ENCODE data around the gene USP12. TPM values are rescaled to one million over a fixed set of nuclear protein-coding genes. Genes with fewer than 3 reads are reported as not detected.

The USP12 gene
- total RNA-seq, 1 experiment from 2014 or later: 26.1 TPM

DNA sequence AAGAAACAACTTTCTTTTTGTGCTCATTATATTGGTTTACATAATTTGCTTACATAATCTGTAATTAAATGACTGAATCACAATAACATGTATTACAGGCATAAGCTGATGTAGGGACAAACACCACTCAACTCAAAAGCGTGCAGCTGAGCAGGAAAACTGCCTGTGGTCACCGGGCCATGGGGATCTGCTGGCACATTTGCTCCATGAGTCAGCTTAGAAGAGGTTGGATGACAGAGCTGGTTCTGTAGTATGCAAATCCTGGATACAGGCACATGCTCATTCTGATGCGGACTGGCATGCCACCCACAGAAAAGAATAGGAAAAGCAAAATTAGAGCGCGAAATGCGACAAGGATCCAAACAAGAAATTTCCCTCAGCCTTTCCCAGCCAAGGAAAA is 128.6 kb downstream of the USP12 start:
- Mint-ChIP-seq H3K4me1 (peaks cover 29% of the 10 kb centered on the region), H3K27me3 (ENCODE audit: low read depth) (no peaks in the 10 kb centered on the region), H3K27ac (peak overlapping the region; percentile 69), H3K36me3 (no peaks in the 10 kb centered on the region), H3K9me3 (no peaks in the 10 kb centered on the region; the same call in 1 of the 2 replicates), H3K4me3 (no peak overlapping the region)
- ATAC-seq (peak; percentile 42), DNase-seq (ENCODE audit: low spot score) (no peak)
- ChIA-PET CTCF (no interaction called here), POLR2A (no interaction called here)
- no peak for TF ChIP-seq TEAD4 (CRISPR knock-in tag; IDR thresholded peaks at IDR 0.05)
- TF ChIP-seq, protein P1, sequence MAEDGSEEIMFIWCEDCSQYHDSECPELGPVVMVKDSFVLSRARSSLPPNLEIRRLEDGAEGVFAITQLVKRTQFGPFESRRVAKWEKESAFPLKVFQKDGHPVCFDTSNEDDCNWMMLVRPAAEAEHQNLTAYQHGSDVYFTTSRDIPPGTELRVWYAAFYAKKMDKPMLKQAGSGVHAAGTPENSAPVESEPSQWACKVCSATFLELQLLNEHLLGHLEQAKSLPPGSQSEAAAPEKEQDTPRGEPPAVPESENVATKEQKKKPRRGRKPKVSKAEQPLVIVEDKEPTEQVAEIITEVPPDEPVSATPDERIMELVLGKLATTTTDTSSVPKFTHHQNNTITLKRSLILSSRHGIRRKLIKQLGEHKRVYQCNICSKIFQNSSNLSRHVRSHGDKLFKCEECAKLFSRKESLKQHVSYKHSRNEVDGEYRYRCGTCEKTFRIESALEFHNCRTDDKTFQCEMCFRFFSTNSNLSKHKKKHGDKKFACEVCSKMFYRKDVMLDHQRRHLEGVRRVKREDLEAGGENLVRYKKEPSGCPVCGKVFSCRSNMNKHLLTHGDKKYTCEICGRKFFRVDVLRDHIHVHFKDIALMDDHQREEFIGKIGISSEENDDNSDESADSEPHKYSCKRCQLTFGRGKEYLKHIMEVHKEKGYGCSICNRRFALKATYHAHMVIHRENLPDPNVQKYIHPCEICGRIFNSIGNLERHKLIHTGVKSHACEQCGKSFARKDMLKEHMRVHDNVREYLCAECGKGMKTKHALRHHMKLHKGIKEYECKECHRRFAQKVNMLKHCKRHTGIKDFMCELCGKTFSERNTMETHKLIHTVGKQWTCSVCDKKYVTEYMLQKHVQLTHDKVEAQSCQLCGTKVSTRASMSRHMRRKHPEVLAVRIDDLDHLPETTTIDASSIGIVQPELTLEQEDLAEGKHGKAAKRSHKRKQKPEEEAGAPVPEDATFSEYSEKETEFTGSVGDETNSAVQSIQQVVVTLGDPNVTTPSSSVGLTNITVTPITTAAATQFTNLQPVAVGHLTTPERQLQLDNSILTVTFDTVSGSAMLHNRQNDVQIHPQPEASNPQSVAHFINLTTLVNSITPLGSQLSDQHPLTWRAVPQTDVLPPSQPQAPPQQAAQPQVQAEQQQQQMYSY (CRISPR knock-in tag; IDR thresholded peaks at IDR 0.05): peak; percentile 71

DNA sequence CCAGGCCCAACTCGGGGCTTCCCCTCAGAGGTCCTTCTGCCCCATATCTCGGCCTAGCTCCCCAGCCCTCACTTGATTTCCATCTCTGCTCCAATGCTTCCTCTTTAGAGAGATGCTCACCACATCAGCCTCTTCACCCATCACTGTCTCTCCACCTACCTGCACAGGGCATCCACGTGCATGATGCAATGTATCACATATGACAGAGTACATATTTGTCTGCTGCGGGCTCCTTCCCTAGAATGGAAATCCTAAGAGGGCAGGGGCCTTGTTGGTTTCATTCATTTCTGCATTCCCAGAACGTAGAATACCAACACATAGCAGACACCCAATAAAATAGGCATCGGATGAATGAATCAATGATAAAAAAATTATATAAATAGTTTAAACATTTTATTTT is 130.3 kb downstream of the USP12 start:
- ChIA-PET POLR2A (interaction anchor here (0.7 kb wide), 1 partner anchor 110 kb away, joined by 4 read pairs; no protein-coding TSS in a partner anchor), CTCF (interaction anchor here (0.6 kb wide), 1 partner anchor 385 kb away, joined by 4 read pairs; no protein-coding TSS in a partner anchor)
- Mint-ChIP-seq H3K9me3 (no peaks in the 10 kb centered on the region; the same call in 1 of the 2 replicates), H3K27ac (no peak overlapping the region), H3K27me3 (ENCODE audit: low read depth) (peaks cover 2% of the 10 kb centered on the region; the same call in 1 of the 2 replicates), H3K36me3 (no peaks in the 10 kb centered on the region), H3K4me3 (no peak overlapping the region), H3K4me1 (peaks cover 40% of the 10 kb centered on the region)
- ATAC-seq (no peak), DNase-seq (ENCODE audit: low spot score) (no peak)
- no peak for TF ChIP-seq TCF7 (CRISPR knock-in tag; IDR thresholded peaks at IDR 0.05; ENCODE audit: low read depth)
- no peak for TF ChIP-seq EMX1 (CRISPR knock-in tag; IDR thresholded peaks at IDR 0.05)
- TF ChIP-seq RORB (CRISPR knock-in tag; IDR thresholded peaks at IDR 0.05): no peak
- no peak for TF ChIP-seq TEAD1 (CRISPR knock-in tag; IDR thresholded peaks at IDR 0.05)
- TF ChIP-seq FOXP1 (CRISPR knock-in tag; IDR thresholded peaks at IDR 0.05; ENCODE audit: borderline replicate concordance): no peak
- no peak for TF ChIP-seq ZNF671 (CRISPR knock-in tag; IDR thresholded peaks at IDR 0.05)
- no peak for TF ChIP-seq ZNF423 (CRISPR knock-in tag; IDR thresholded peaks at IDR 0.05)
- TF ChIP-seq, protein P2, sequence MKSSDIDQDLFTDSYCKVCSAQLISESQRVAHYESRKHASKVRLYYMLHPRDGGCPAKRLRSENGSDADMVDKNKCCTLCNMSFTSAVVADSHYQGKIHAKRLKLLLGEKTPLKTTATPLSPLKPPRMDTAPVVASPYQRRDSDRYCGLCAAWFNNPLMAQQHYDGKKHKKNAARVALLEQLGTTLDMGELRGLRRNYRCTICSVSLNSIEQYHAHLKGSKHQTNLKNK (CRISPR knock-in tag; IDR thresholded peaks at IDR 0.05): no peak
- TF ChIP-seq SMAD3 (CRISPR knock-in tag; IDR thresholded peaks at IDR 0.05; ENCODE audit: borderline replicate concordance): no peak
- no peak for TF ChIP-seq ATF1 (CRISPR knock-in tag; IDR thresholded peaks at IDR 0.05)
- no peak for TF ChIP-seq MYBL2 (CRISPR knock-in tag; IDR thresholded peaks at IDR 0.05)

DNA sequence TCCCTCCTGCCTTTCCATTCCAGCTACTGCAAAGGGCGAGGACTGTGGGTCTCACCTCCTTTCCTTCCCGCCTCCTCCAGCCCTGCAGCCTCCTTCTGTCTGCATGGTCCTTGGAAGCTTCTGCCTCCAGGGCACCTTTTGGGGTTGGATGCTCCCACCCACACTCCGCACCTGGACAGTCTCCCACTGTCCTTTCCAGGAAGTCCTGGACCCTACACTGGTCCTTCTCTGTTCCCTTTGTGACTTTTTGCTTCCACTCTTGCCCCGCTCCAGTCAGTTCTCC is 130.8 kb downstream of the USP12 start:
- POLR2A ChIA-PET: no interaction called here
- CTCF ChIA-PET: interaction anchor here (1.1 to 1.6 kb wide), 2 partner anchors 14 to 94 kb away, joined by 3 to 6 read pairs; no protein-coding TSS in a partner anchor
- Mint-ChIP-seq H3K4me3 (no peak overlapping the region), H3K27me3 (ENCODE audit: low read depth) (peaks cover 3% of the 10 kb centered on the region), H3K36me3 (no peaks in the 10 kb centered on the region), H3K9me3 (no peaks in the 10 kb centered on the region; the same call in 1 of the 2 replicates), H3K4me1 (peaks cover 46% of the 10 kb centered on the region), H3K27ac (no peak overlapping the region; the same call in 1 of the 2 replicates)
- ATAC-seq (no peak), DNase-seq (ENCODE audit: low spot score) (no peak)
- TF ChIP-seq ZNF219 (CRISPR knock-in tag; IDR thresholded peaks at IDR 0.05; ENCODE audit: borderline replicate concordance) (no peak), NR3C1 (CRISPR knock-in tag; conservative IDR thresholded peaks at IDR 0.05; ENCODE audit: low read depth) (no peak), ZNF121 (CRISPR knock-in tag; IDR thresholded peaks at IDR 0.05) (no peak), ESRRA (CRISPR knock-in tag; IDR thresholded peaks at IDR 0.05; ENCODE audit: borderline replicate concordance) (no peak), CREM (CRISPR knock-in tag; IDR thresholded peaks at IDR 0.05) (no peak), NR1H2 (CRISPR knock-in tag; IDR thresholded peaks at IDR 0.05) (no peak), NFE2L1 (CRISPR knock-in tag; IDR thresholded peaks at IDR 0.05) (no peak), ZNF671 (CRISPR knock-in tag; IDR thresholded peaks at IDR 0.05) (no peak)
- TF ChIP-seq, protein P3, sequence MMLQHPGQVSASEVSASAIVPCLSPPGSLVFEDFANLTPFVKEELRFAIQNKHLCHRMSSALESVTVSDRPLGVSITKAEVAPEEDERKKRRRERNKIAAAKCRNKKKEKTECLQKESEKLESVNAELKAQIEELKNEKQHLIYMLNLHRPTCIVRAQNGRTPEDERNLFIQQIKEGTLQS (CRISPR knock-in tag; conservative IDR thresholded peaks at IDR 0.05): no peak
- TF ChIP-seq, protein P4, sequence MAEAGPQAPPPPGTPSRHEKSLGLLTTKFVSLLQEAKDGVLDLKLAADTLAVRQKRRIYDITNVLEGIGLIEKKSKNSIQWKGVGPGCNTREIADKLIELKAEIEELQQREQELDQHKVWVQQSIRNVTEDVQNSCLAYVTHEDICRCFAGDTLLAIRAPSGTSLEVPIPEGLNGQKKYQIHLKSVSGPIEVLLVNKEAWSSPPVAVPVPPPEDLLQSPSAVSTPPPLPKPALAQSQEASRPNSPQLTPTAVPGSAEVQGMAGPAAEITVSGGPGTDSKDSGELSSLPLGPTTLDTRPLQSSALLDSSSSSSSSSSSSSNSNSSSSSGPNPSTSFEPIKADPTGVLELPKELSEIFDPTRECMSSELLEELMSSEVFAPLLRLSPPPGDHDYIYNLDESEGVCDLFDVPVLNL (CRISPR knock-in tag; IDR thresholded peaks at IDR 0.05; ENCODE audit: borderline replicate concordance, low read depth): no peak
- TF ChIP-seq, protein P1 (CRISPR knock-in tag; IDR thresholded peaks at IDR 0.05): no peak
- TF ChIP-seq, protein P5, sequence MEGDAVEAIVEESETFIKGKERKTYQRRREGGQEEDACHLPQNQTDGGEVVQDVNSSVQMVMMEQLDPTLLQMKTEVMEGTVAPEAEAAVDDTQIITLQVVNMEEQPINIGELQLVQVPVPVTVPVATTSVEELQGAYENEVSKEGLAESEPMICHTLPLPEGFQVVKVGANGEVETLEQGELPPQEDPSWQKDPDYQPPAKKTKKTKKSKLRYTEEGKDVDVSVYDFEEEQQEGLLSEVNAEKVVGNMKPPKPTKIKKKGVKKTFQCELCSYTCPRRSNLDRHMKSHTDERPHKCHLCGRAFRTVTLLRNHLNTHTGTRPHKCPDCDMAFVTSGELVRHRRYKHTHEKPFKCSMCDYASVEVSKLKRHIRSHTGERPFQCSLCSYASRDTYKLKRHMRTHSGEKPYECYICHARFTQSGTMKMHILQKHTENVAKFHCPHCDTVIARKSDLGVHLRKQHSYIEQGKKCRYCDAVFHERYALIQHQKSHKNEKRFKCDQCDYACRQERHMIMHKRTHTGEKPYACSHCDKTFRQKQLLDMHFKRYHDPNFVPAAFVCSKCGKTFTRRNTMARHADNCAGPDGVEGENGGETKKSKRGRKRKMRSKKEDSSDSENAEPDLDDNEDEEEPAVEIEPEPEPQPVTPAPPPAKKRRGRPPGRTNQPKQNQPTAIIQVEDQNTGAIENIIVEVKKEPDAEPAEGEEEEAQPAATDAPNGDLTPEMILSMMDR (IDR thresholded peaks at IDR 0.05): no peak
